ENCODE results near the gene PLEKHG1. TPM values are rescaled to one million over a fixed set of nuclear protein-coding genes. Genes with fewer than 3 reads are reported as not detected.

The PLEKHG1 gene
- total and polyA plus RNA-seq, 4 donors, result 3.0 to 11.9 (median 5.2) TPM

- WGBS, result 95% methylated on average over 5 of the region's 5 CpGs
- DNase-seq (ENCODE audit: low spot score), result no peak
- Histone ChIP-seq H3K36me3 (ENCODE audit: control insufficient read depth in 4 of 4, insufficient read depth in 3 of 4, low read depth in 1 of 4, low read length in 3 of 4) (no peaks in the 10 kb centered on the region), H3K4me3 (ENCODE audit: low read depth in 1 of 3, low read length in 3 of 3) (no peak overlapping the region), H3K9ac (ENCODE audit: low read depth in 1 of 2, low read length in 2 of 2) (no peak overlapping the region), H3K27me3 (ENCODE audit: control insufficient read depth in 4 of 4, insufficient read depth in 4 of 4, low read length in 3 of 4) (no peaks in the 10 kb centered on the region), H3K27ac (ENCODE audit: low read depth in 1 of 2, low read length in 2 of 2) (no peak overlapping the region), H3K4me1 (ENCODE audit: control insufficient read depth in 4 of 4, insufficient read depth in 4 of 4, low read length in 3 of 4) (no peaks in the 10 kb centered on the region), H3K9me3 (ENCODE audit: control insufficient read depth in 4 of 4, low read length in 3 of 4) (no peaks in the 10 kb centered on the region)
- TF ChIP-seq CTCF (IDR thresholded peaks at IDR 0.05; ENCODE audit: low read depth, low read length, missing input control) (no peak), EGR1 (IDR thresholded peaks at IDR 0.05; ENCODE audit: low read depth in 2 of 2) (no peak), TAF1 (conservative IDR thresholded peaks at IDR 0.05) (no peak), GABPA (IDR thresholded peaks at IDR 0.05 in 1 of 2, conservative IDR thresholded peaks at IDR 0.05 in 1 of 2) (no peak), HNF4G (IDR thresholded peaks at IDR 0.05) (no peak), SP1 (IDR thresholded peaks at IDR 0.05) (no peak), REST (IDR thresholded peaks at IDR 0.05) (no peak), RXRA (IDR thresholded peaks at IDR 0.05) (no peak), MAX (IDR thresholded peaks at IDR 0.05) (no peak)
- TF ChIP-seq, protein P1, sequence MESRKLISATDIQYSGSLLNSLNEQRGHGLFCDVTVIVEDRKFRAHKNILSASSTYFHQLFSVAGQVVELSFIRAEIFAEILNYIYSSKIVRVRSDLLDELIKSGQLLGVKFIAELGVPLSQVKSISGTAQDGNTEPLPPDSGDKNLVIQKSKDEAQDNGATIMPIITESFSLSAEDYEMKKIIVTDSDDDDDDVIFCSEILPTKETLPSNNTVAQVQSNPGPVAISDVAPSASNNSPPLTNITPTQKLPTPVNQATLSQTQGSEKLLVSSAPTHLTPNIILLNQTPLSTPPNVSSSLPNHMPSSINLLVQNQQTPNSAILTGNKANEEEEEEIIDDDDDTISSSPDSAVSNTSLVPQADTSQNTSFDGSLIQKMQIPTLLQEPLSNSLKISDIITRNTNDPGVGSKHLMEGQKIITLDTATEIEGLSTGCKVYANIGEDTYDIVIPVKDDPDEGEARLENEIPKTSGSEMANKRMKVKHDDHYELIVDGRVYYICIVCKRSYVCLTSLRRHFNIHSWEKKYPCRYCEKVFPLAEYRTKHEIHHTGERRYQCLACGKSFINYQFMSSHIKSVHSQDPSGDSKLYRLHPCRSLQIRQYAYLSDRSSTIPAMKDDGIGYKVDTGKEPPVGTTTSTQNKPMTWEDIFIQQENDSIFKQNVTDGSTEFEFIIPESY (IDR thresholded peaks at IDR 0.05), result no peak
- TF ChIP-seq, protein P2, sequence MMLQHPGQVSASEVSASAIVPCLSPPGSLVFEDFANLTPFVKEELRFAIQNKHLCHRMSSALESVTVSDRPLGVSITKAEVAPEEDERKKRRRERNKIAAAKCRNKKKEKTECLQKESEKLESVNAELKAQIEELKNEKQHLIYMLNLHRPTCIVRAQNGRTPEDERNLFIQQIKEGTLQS (IDR thresholded peaks at IDR 0.05), result no peak
These were observed 15.6 kb upstream of the PLEKHG1 start for GRCh38 chr6:150584065-150584464.

- Histone ChIP-seq H3K9ac (ENCODE audit: low read depth in 1 of 2, low read length in 2 of 2) (no peak overlapping the region), H3K4me3 (ENCODE audit: low read depth in 1 of 3, low read length in 3 of 3) (no peak overlapping the region), H3K27ac (ENCODE audit: low read depth in 1 of 2, low read length in 2 of 2) (no peak overlapping the region), H3K9me3 (ENCODE audit: control insufficient read depth in 4 of 4, low read length in 3 of 4) (no peaks in the 10 kb centered on the region), H3K4me1 (ENCODE audit: control insufficient read depth in 4 of 4, insufficient read depth in 4 of 4, low read length in 3 of 4) (no peaks in the 10 kb centered on the region), H3K36me3 (ENCODE audit: control insufficient read depth in 4 of 4, insufficient read depth in 3 of 4, low read depth in 1 of 4, low read length in 3 of 4) (no peaks in the 10 kb centered on the region), H3K27me3 (ENCODE audit: control insufficient read depth in 4 of 4, insufficient read depth in 4 of 4, low read length in 3 of 4) (no peaks in the 10 kb centered on the region)
- WGBS, result 97% methylated on average over 1 of the region's 1 CpG
- DNase-seq (ENCODE audit: low spot score), result no peak
- TF ChIP-seq YY1 (IDR thresholded peaks at IDR 0.05) (no peak), FOXA1 (IDR thresholded peaks at IDR 0.05) (no peak), HNF4G (IDR thresholded peaks at IDR 0.05) (no peak), HNF4A (conservative IDR thresholded peaks at IDR 0.05) (no peak), MAX (IDR thresholded peaks at IDR 0.05) (no peak), GABPA (IDR thresholded peaks at IDR 0.05 in 1 of 2, conservative IDR thresholded peaks at IDR 0.05 in 1 of 2) (no peak), RAD21 (IDR thresholded peaks at IDR 0.05) (no peak), RXRA (IDR thresholded peaks at IDR 0.05) (no peak), JUND (IDR thresholded peaks at IDR 0.05) (no peak), REST (IDR thresholded peaks at IDR 0.05) (no peak), NR2F2 (IDR thresholded peaks at IDR 0.05) (no peak)
- TF ChIP-seq, protein P1 (IDR thresholded peaks at IDR 0.05), result no peak
These were observed 15.1 kb upstream of the PLEKHG1 start for GRCh38 chr6:150584596-150584995.

Measured in liver (tissue), 9 donors.